ENCODE data around the gene SLC4A2. TPM values are rescaled to one million over a fixed set of nuclear protein-coding genes. Genes with fewer than 3 reads are reported as not detected.

The SLC4A2 gene
- total and polyA plus RNA-seq, 2 of the 8 experiments (the other 6 are each of a cell fraction or from before 2014, with no cell fraction given): 72.6 to 147 TPM

DNA sequence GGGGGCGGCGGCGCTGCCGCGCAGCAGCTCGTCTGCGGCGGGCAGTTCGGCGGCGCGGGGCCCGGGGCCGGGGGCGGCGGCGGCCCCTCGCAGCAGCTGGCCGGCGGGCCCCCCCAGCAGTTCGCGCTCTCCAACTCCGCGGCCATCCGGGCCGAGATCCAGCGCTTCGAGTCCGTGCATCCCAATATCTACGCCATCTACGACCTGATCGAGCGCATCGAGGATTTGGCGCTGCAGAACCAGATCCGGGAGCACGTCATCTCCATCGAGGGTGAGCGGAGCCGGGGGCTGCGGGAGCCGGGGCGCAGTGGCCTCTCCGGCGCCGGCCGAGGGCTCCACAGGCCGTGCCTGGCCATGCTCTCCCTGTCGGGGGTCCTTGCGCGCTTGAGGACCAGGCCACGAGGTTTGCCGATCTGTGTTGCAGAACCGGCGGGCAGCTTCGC lies 27.4 kb downstream of the SLC4A2 start (continued):
- TF ChIP-seq ATF3 (IDR thresholded peaks at IDR 0.05; ENCODE audit: insufficient read depth, low read depth, low read length) (no peak), MAX (IDR thresholded peaks at IDR 0.05) (peak; percentile 81), JUND (IDR thresholded peaks at IDR 0.05; ENCODE audit: low read length) (no peak), BCL11A (IDR thresholded peaks at IDR 0.05; ENCODE audit: low read depth in 2 of 2, low read length in 2 of 2) (no peak), EP300 (IDR thresholded peaks at IDR 0.05; ENCODE audit: borderline replicate concordance in 1 of 2, low read depth in 2 of 2, low read length in 2 of 2) (no peak), SP2 (IDR thresholded peaks at IDR 0.05; ENCODE audit: low read length) (no peak), KDM4A (IDR thresholded peaks at IDR 0.05; ENCODE audit: low read depth, low read length, severe bottlenecking) (peak; percentile 75), SIRT6 (IDR thresholded peaks at IDR 0.05; ENCODE audit: low read length) (no peak), TAF1 (IDR thresholded peaks at IDR 0.05; ENCODE audit: low read depth, low read length) (no peak), SP4 (IDR thresholded peaks at IDR 0.05; ENCODE audit: low read length) (no peak), SUZ12 (IDR thresholded peaks at IDR 0.05; ENCODE audit: low read length) (no peak), POU5F1 (IDR thresholded peaks at IDR 0.05; ENCODE audit: low read depth, low read length) (no peak), TBP (IDR thresholded peaks at IDR 0.05; ENCODE audit: low read depth, low read length) (no peak), HDAC6 (IDR thresholded peaks at IDR 0.05; ENCODE audit: low read depth, low read length) (no peak), RBBP5 (IDR thresholded peaks at IDR 0.05; ENCODE audit: borderline replicate concordance, low read depth, low read length) (no peak; the same call in 1 of the 2 replicates), RFX5 (IDR thresholded peaks at IDR 0.05; ENCODE audit: borderline replicate concordance, low read depth, low read length) (no peak), CTBP2 (IDR thresholded peaks at IDR 0.05; ENCODE audit: borderline replicate concordance, insufficient read depth, insufficient read length, low read length) (no peak), TAF7 (optimal IDR thresholded peaks at IDR 0.05; ENCODE audit: borderline replicate concordance, low read depth, low read length) (no peak)
- TF ChIP-seq, protein P1, sequence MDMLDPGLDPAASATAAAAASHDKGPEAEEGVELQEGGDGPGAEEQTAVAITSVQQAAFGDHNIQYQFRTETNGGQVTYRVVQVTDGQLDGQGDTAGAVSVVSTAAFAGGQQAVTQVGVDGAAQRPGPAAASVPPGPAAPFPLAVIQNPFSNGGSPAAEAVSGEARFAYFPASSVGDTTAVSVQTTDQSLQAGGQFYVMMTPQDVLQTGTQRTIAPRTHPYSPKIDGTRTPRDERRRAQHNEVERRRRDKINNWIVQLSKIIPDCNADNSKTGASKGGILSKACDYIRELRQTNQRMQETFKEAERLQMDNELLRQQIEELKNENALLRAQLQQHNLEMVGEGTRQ (IDR thresholded peaks at IDR 0.05; ENCODE audit: low read length): no peak
- TF ChIP-seq, protein P2, sequence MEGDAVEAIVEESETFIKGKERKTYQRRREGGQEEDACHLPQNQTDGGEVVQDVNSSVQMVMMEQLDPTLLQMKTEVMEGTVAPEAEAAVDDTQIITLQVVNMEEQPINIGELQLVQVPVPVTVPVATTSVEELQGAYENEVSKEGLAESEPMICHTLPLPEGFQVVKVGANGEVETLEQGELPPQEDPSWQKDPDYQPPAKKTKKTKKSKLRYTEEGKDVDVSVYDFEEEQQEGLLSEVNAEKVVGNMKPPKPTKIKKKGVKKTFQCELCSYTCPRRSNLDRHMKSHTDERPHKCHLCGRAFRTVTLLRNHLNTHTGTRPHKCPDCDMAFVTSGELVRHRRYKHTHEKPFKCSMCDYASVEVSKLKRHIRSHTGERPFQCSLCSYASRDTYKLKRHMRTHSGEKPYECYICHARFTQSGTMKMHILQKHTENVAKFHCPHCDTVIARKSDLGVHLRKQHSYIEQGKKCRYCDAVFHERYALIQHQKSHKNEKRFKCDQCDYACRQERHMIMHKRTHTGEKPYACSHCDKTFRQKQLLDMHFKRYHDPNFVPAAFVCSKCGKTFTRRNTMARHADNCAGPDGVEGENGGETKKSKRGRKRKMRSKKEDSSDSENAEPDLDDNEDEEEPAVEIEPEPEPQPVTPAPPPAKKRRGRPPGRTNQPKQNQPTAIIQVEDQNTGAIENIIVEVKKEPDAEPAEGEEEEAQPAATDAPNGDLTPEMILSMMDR (IDR thresholded peaks at IDR 0.05; ENCODE audit: control extremely low read depth in 1 of 3, insufficient read depth in 1 of 3, low read depth in 1 of 3, low read length in 3 of 3): no peak

Measured in H1 (cell line).